OCI-LY1 (cell line): ENCODE measurements around the gene OR52E1.

Source experiments
- H2AFZ ChIP-seq: fragments of 200-600 bp; sonication (generic), shearing (Covaris generic); 2 replicates; pipeline ENCODE4 v1.6.0; 2014; ENCODE audit warnings: antibody characterized with exemption, mild to moderate bottlenecking, low read length
- H3F3A ChIP-seq: fragments of 200-600 bp; sonication (generic), shearing (Covaris generic); 2 replicates; pipeline ENCODE4 v1.6.0; 2014; ENCODE audit warnings: mild to moderate bottlenecking, antibody characterized with exemption, low read length, moderate library complexity; ENCODE audit not compliant: insufficient read depth
- H3K27ac ChIP-seq: fragments of 200-600 bp; sonication (generic); 2 replicates; pipeline ENCODE4 v1.5.1; 2014; ENCODE audit warnings: low read length, mixed run types, mild to moderate bottlenecking, low read depth; ENCODE audit not compliant: poor library complexity, severe bottlenecking
- H3K27me3 ChIP-seq: fragments of 200-600 bp; sonication (generic); 2 replicates; pipeline ENCODE4 v1.6.0; 2014; ENCODE audit warnings: antibody characterized with exemption, mild to moderate bottlenecking, low read length, moderate library complexity; ENCODE audit not compliant: insufficient read depth
- H3K36me3 ChIP-seq: fragments of 200-600 bp; sonication (generic); 2 replicates; pipeline ENCODE4 v1.6.1; 2014; ENCODE audit warnings: mild to moderate bottlenecking, antibody characterized with exemption, low read length, moderate library complexity, mixed read lengths; ENCODE audit not compliant: insufficient read depth
- H3K4me1 ChIP-seq: fragments of 200-600 bp; sonication (generic); 2 replicates; pipeline ENCODE4 v1.5.1; 2014; ENCODE audit warnings: mild to moderate bottlenecking, low read length, moderate library complexity; ENCODE audit not compliant: insufficient read depth, severe bottlenecking
- H3K4me2 ChIP-seq: fragments of 200-600 bp; sonication (generic), shearing (Covaris generic); 2 replicates; pipeline ENCODE4 v1.6.1; 2014; ENCODE audit warnings: low read length
- H3K4me3 ChIP-seq: fragments of 200-600 bp; sonication (generic); 2 replicates; pipeline ENCODE4 v1.5.1; 2014; ENCODE audit warnings: low read length, low read depth, mild to moderate bottlenecking, mixed read lengths; ENCODE audit not compliant: poor library complexity, severe bottlenecking
- H3K79me2 ChIP-seq: fragments of 200-600 bp; shearing (Covaris generic); 2 replicates; pipeline ENCODE4 v1.6.1; 2016; ENCODE audit warnings: mixed run types, low read length, mixed read lengths; ENCODE audit not compliant: insufficient read depth
- H3K9ac ChIP-seq: fragments of 200-600 bp; sonication (generic), shearing (Covaris generic); 2 replicates; pipeline ENCODE4 v1.6.1; 2014; ENCODE audit warnings: mild to moderate bottlenecking, low read length, mixed read lengths
- H3K9me2 ChIP-seq: fragments of 200-600 bp; sonication (generic), shearing (Covaris generic); 2 replicates; pipeline ENCODE4 v1.6.1; 2014; ENCODE audit warnings: low read depth, mild to moderate bottlenecking, low read length, mixed read lengths
- H3K9me3 ChIP-seq: fragments of 200-600 bp; shearing (Covaris generic); 2 replicates; pipeline ENCODE4 v1.6.1; 2014; ENCODE audit warnings: low read length, mixed read lengths
- H4K20me1 ChIP-seq: fragments of 200-600 bp; sonication (generic), shearing (Covaris generic); 2 replicates; pipeline ENCODE4 v1.6.0; 2016; ENCODE audit warnings: mild to moderate bottlenecking, low read length; ENCODE audit not compliant: insufficient read depth
- EZH2 ChIP-seq: fragments of 200-600 bp; sonication (generic), shearing (Covaris generic); IDR thresholded peaks from 2 replicates; pipeline ENCODE4 v1.8.0; 2017; ENCODE audit warnings: borderline replicate concordance, mixed run types, mild to moderate bottlenecking, antibody characterized with exemption, low read length, moderate library complexity, mixed read lengths
- TF ChIP-seq, protein P1 (sequence below): fragments of 200-600 bp; sonication (generic), shearing (Covaris generic); IDR thresholded peaks from 2 replicates; pipeline ENCODE4 v1.5.1; 2017; ENCODE audit warnings: mild to moderate bottlenecking, antibody characterized with exemption, low read length, moderate library complexity, mixed read lengths

The OR52E1 gene

DNA sequence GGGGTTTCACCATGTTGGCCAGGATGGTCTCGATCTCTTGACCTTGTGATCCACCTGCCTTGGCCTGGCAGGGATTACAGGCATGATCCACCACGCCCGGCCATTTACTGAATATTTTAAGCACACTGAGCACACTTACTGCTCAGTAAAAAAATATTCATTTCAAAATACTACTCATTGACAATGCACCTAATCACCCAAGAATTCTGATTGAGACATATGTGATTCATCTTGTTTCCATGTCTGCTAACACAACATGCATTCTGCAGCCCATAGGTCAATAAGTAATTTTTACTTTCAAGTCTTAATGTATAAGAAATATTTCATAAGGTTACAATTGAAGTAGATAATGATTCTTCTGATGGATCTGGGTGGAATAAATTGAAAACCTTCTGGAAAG, 27.3 kb upstream of the OR52E1 start:
- Histone ChIP-seq H3K79me2 (no peaks in the 10 kb centered on the region), H3F3A (no peaks in the 10 kb centered on the region), H3K36me3 (no peaks in the 10 kb centered on the region), H3K27ac (no peak overlapping the region), H3K9me2 (no peaks in the 10 kb centered on the region), H3K27me3 (no peaks in the 10 kb centered on the region), H3K4me2 (no peak overlapping the region), H3K4me1 (no peaks in the 10 kb centered on the region), H3K4me3 (no peak overlapping the region), H3K9me3 (no peaks in the 10 kb centered on the region), H3K9ac (no peak overlapping the region), H4K20me1 (no peaks in the 10 kb centered on the region), H2AFZ (no peak overlapping the region)
- TF ChIP-seq, protein P1, sequence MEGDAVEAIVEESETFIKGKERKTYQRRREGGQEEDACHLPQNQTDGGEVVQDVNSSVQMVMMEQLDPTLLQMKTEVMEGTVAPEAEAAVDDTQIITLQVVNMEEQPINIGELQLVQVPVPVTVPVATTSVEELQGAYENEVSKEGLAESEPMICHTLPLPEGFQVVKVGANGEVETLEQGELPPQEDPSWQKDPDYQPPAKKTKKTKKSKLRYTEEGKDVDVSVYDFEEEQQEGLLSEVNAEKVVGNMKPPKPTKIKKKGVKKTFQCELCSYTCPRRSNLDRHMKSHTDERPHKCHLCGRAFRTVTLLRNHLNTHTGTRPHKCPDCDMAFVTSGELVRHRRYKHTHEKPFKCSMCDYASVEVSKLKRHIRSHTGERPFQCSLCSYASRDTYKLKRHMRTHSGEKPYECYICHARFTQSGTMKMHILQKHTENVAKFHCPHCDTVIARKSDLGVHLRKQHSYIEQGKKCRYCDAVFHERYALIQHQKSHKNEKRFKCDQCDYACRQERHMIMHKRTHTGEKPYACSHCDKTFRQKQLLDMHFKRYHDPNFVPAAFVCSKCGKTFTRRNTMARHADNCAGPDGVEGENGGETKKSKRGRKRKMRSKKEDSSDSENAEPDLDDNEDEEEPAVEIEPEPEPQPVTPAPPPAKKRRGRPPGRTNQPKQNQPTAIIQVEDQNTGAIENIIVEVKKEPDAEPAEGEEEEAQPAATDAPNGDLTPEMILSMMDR = no peak
- no peak for TF ChIP-seq EZH2

DNA sequence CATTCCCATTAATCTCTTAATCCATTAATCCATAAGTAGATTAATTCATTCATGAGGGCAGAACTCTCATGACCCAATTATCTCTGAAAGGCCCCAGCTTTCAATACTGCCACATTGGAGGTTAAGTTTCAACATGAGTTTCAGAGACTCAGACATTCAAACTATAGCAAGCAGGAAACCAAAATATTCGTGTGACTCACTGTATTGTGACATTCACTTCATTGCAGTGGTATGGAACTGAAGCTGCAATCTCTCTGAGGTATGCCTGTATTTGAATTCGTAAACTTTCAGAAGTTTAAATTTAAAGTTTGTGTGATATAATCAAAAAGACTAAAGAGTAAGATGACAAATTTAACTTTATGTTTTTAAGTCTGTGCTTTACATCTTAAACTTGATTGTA, 26.0 kb upstream of the OR52E1 start:
- Histone ChIP-seq H3K4me3 (no peak overlapping the region), H4K20me1 (no peaks in the 10 kb centered on the region), H3K9ac (no peak overlapping the region), H3K27me3 (no peaks in the 10 kb centered on the region), H3K4me2 (no peak overlapping the region), H3K36me3 (no peaks in the 10 kb centered on the region), H3K27ac (no peak overlapping the region), H3K79me2 (no peaks in the 10 kb centered on the region), H3K4me1 (no peaks in the 10 kb centered on the region), H3F3A (no peaks in the 10 kb centered on the region), H3K9me2 (no peaks in the 10 kb centered on the region), H3K9me3 (no peaks in the 10 kb centered on the region), H2AFZ (no peak overlapping the region)
- TF ChIP-seq EZH2 = no peak
- TF ChIP-seq, protein P1 = no peak

DNA sequence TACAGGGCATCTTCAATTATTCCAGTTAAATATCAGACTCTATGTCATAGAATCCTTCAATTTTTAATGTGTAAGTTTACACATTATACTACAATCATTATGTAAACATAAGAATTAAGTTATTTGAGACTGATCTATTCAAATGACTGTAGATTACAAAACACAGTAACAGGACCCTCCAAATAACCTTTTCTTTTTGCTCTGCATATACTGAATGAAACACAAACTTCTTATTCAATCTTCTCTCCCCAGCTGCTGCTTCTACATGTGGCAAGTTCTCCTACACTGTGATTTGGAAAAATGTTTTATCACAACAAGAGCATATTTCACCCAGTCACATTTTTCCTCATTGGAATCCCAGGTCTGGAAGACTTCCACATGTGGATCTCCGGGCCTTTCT, 23.1 kb upstream of the OR52E1 start, which contains the start of gene OR52J3:
OR52J3 (plus strand) TSS at position 301 of the 400 bp plus-strand sequence; CDS start at position 301, 0 bp downstream.
- H3K4me1 ChIP-seq = no peaks in the 10 kb centered on the region

More for the DNA sequence above, 23.1 kb upstream of the OR52E1 start, which contains the start of gene OR52J3:
- Histone ChIP-seq H4K20me1 (no peaks in the 10 kb centered on the region), H3K27me3 (no peaks in the 10 kb centered on the region), H3K9ac (no peak within 1 kb of the TSS), H3K9me3 (no peaks in the 10 kb centered on the region), H3F3A (no peaks in the 10 kb centered on the region), H3K9me2 (no peaks in the 10 kb centered on the region), H2AFZ (no peak within 1 kb of the TSS), H3K4me3 (no peak within 1 kb of the TSS), H3K79me2 (no peaks in the 10 kb centered on the region), H3K27ac (no peak within 1 kb of the TSS), H3K4me2 (no peak within 1 kb of the TSS), H3K36me3 (no peaks in the 10 kb centered on the region)
- TF ChIP-seq, protein P1 = no peak
- no peak for TF ChIP-seq EZH2
